ENCODE results near the gene PTCH2.

Gene PTCH2

GRCh38 chr1:44778705-44779576, 64.1 kb downstream of the PTCH2 start:
- DNase-seq (ENCODE audit: low read depth in 2 of 2): no peak

- no peak for DNase-seq (ENCODE audit: low read depth in 2 of 2)
Measured at GRCh38 chr1:44777969-44778635, 65.0 kb downstream of the PTCH2 start.

- DNase-seq (ENCODE audit: low read depth in 2 of 2): no peak
Measured at GRCh38 chr1:44777547-44777946, 65.5 kb downstream of the PTCH2 start.

GRCh38 chr1:44776730-44777068, 66.4 kb downstream of the PTCH2 start:
- DNase-seq (ENCODE audit: low read depth in 2 of 2): no peak

DNA sequence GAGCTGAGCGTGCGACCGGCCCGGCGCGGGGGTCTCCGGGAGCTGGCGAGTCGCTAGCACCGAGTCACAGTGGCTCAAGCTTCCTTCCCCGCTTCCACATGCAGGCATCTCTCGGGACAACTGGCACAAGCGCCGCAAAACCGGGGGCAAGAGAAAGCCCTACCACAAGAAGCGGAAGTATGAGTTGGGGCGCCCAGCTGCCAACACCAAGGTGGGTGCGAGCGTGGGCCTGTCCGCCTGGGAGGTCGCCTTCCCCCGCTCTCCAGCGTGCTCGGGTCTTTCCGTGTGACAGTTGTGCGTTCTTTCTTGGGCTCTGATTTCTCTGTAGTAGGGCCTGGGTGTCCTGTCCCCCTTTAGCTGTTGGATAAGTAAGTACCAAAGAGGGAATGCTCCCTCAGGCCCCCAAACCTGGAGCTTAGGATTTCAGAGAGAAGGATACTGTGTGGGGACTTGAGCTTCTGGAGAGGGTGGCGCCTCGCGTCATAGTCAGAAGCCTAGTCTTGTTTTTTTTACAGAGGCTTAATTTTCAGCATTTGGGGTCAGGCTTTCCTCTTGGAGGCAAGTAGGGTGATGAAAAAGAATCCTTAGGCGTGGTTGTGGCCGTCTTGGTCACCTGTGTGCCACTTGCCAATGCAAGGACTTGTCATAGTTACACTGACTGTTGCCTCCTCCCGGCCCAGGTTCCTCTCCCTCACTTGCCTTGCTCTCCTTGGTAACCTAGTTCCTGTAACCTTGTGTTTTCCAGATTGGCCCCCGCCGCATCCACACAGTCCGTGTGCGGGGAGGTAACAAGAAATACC, 66.9 kb downstream of the PTCH2 start:
- no peak for DNase-seq (ENCODE audit: low read depth in 2 of 2)

- DNase-seq (ENCODE audit: low read depth in 2 of 2): peak; percentile 76 to 82
Measured at GRCh38 chr1:44775078-44775929, 67.7 kb downstream of the PTCH2 start, which contains the start of gene RPS8. TSS of gene RPS8 (plus strand) at chr1:44775540. CDS start at chr1:44775597, 57 bp downstream.
